WTC11 (cell line): ENCODE measurements around the gene NTRK1. TPM values are rescaled to one million over a fixed set of nuclear protein-coding genes. Genes with fewer than 3 reads are reported as not detected.

Experiments
- ATAC-seq: fragments of 200-7000 bp; cut with Tn5 transposase; 2 replicates; pipeline ENCODE4 v1.10.0; 2021; ENCODE audit warnings: mild to moderate bottlenecking, moderate library complexity
- CTCF ChIA-PET: fragments of 300-600 bp; sonication (Branson Sonifier 250); formaldehyde crosslinking; loops from one replicate; lab custom pipeline; 2021; ENCODE audit warnings: antibody characterized with exemption; lab: Charles Lee
- POLR2A ChIA-PET: fragments of 350-600 bp; sonication (Branson Sonifier 250); formaldehyde crosslinking; loops from one replicate; lab custom pipeline; 2021; ENCODE audit warnings: antibody characterized with exemption; lab: Charles Lee
- DNase-seq: peaks from one replicate; pipeline ENCODE4 v3.0.0; 2021; ENCODE audit warnings: low spot score
- H3K27ac Mint-ChIP-seq: 2 replicates; pipeline ENCODE4 v1.8.0; 2021; ENCODE audit warnings: mixed read lengths
- H3K27me3 Mint-ChIP-seq: 2 replicates; pipeline ENCODE4 v1.8.0; 2021; ENCODE audit warnings: low read depth, mild to moderate bottlenecking, moderate library complexity, mixed read lengths
- H3K36me3 Mint-ChIP-seq: 2 replicates; pipeline ENCODE4 v1.8.0; 2021; ENCODE audit warnings: mixed read lengths
- H3K4me1 Mint-ChIP-seq: 2 replicates; pipeline ENCODE4 v1.8.0; 2022; ENCODE audit warnings: mixed read lengths
- H3K4me3 Mint-ChIP-seq: 2 replicates; pipeline ENCODE4 v1.8.0; 2021; ENCODE audit warnings: mild to moderate bottlenecking, moderate library complexity, mixed read lengths
- H3K9me3 Mint-ChIP-seq: 2 replicates; pipeline ENCODE4 v1.8.0; 2021; ENCODE audit warnings: mixed read lengths
- ELF4 ChIP-seq: sonication (generic); formaldehyde crosslinking; IDR thresholded peaks from 2 replicates; pipeline ENCODE4 v1.8.1; 2022; ENCODE audit warnings: low read depth, mild to moderate bottlenecking, moderate library complexity, missing genetic modification reagents
- ESRRA ChIP-seq: sonication (generic); formaldehyde crosslinking; IDR thresholded peaks from 2 replicates; pipeline ENCODE4 v1.8.1; 2022; ENCODE audit warnings: mild to moderate bottlenecking, missing genetic modification reagents, borderline replicate concordance
- FOXK1 ChIP-seq: sonication (generic); formaldehyde crosslinking; IDR thresholded peaks from 2 replicates; pipeline ENCODE4 v1.8.0; 2022; ENCODE audit warnings: mild to moderate bottlenecking, moderate library complexity, missing genetic modification reagents
- MYBL2 ChIP-seq: sonication (generic); formaldehyde crosslinking; IDR thresholded peaks from 2 replicates; pipeline ENCODE4 v1.8.1; 2023; ENCODE audit warnings: mild to moderate bottlenecking, moderate library complexity, missing genetic modification reagents
- NFE2L1 ChIP-seq: sonication (generic); formaldehyde crosslinking; IDR thresholded peaks from 2 replicates; pipeline ENCODE4 v1.8.1; 2023; ENCODE audit warnings: missing genetic modification reagents
- NFYB ChIP-seq: sonication (generic); formaldehyde crosslinking; conservative IDR thresholded peaks from 2 replicates; pipeline ENCODE4 v1.8.0; 2022; ENCODE audit warnings: low read depth, missing genetic modification reagents
- RELA ChIP-seq: sonication (generic); formaldehyde crosslinking; IDR thresholded peaks from 2 replicates; pipeline ENCODE4 v1.8.1; 2022; ENCODE audit warnings: missing genetic modification reagents, mild to moderate bottlenecking, borderline replicate concordance
- RORB ChIP-seq: fragments of 250-450 bp; sonication (Bioruptor Pico); IDR thresholded peaks from 2 replicates; pipeline ENCODE4 v1.9.0; 2021; ENCODE audit warnings: mild to moderate bottlenecking
- SMAD3 ChIP-seq: sonication (generic); formaldehyde crosslinking; IDR thresholded peaks from 2 replicates; pipeline ENCODE4 v1.8.0; 2022; ENCODE audit warnings: missing genetic modification reagents, mild to moderate bottlenecking, borderline replicate concordance
- SP1 ChIP-seq: sonication (generic); formaldehyde crosslinking; conservative IDR thresholded peaks from 2 replicates; pipeline ENCODE4 v1.8.1; 2022; ENCODE audit warnings: missing genetic modification reagents
- TEAD1 ChIP-seq: sonication (generic); formaldehyde crosslinking; IDR thresholded peaks from 2 replicates; pipeline ENCODE4 v1.8.0; 2022; ENCODE audit warnings: mild to moderate bottlenecking, missing genetic modification reagents
- ZBTB21 ChIP-seq: sonication (generic); formaldehyde crosslinking; IDR thresholded peaks from 2 replicates; pipeline ENCODE4 v1.8.1; 2023; ENCODE audit warnings: mild to moderate bottlenecking, missing genetic modification reagents, borderline replicate concordance
- ZNF396 ChIP-seq: fragments of 250-450 bp; sonication (Bioruptor Pico); IDR thresholded peaks from 2 replicates; pipeline ENCODE4 v1.8.0; 2021; ENCODE audit warnings: mild to moderate bottlenecking, moderate library complexity, borderline replicate concordance
- total RNA-seq: library from RNA; stranded (reverse); gene quantifications from 3 replicates; pipeline ENCODE4 v1.2.3, GENCODE V29; 2021
- TF ChIP-seq, protein P1 (sequence below): sonication (generic); formaldehyde crosslinking; IDR thresholded peaks from 2 replicates; pipeline ENCODE4 v1.8.0; 2022; ENCODE audit warnings: missing genetic modification reagents
- TF ChIP-seq, protein P2 (sequence below): fragments of 250-450 bp; sonication (Bioruptor Pico); conservative IDR thresholded peaks from 2 replicates; pipeline ENCODE4 v1.9.0; 2021; ENCODE audit warnings: mild to moderate bottlenecking
- TF ChIP-seq, protein P3 (sequence below): sonication (generic); formaldehyde crosslinking; IDR thresholded peaks from 2 replicates; pipeline ENCODE4 v1.8.1; 2023; ENCODE audit warnings: mild to moderate bottlenecking, missing genetic modification reagents, moderate library complexity
- TF ChIP-seq, protein P4 (sequence below): sonication (generic); formaldehyde crosslinking; IDR thresholded peaks from 2 replicates; pipeline ENCODE4 v1.8.0; 2022; ENCODE audit warnings: mild to moderate bottlenecking, missing genetic modification reagents
- TF ChIP-seq, protein P5 (sequence below): sonication (generic); formaldehyde crosslinking; IDR thresholded peaks from 2 replicates; pipeline ENCODE4 v1.8.0; 2023; ENCODE audit warnings: missing genetic modification reagents
- TF ChIP-seq, protein P6 (sequence below): fragments of 250-450 bp; sonication (Bioruptor Pico); IDR thresholded peaks from 2 replicates; pipeline ENCODE4 v1.8.0; 2021; ENCODE audit warnings: mild to moderate bottlenecking

Gene NTRK1
- total RNA-seq, 1 experiment from 2014 or later = 0.42 TPM

DNA sequence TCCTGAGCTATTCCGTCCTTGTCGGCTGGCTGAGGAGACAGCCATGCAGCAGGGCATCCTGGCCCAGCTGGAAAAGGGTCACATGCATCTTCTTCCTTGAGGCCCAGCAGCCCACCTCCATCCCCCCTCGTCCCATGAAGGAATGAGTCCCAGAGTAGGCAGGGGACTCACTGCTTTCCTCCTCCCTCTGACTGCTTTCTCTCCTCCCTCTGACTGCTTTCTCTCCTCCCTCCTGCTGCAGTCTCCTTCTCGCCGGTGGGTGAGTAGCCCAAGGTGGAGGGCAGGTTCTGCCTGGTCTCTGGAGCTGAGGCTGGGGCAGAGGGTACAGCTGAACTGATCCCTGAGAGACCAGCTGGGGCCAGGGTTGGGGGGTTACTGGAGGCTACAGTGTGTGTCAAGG, 13.5 kb downstream of the NTRK1 start (continued):
- TF ChIP-seq, protein P1, sequence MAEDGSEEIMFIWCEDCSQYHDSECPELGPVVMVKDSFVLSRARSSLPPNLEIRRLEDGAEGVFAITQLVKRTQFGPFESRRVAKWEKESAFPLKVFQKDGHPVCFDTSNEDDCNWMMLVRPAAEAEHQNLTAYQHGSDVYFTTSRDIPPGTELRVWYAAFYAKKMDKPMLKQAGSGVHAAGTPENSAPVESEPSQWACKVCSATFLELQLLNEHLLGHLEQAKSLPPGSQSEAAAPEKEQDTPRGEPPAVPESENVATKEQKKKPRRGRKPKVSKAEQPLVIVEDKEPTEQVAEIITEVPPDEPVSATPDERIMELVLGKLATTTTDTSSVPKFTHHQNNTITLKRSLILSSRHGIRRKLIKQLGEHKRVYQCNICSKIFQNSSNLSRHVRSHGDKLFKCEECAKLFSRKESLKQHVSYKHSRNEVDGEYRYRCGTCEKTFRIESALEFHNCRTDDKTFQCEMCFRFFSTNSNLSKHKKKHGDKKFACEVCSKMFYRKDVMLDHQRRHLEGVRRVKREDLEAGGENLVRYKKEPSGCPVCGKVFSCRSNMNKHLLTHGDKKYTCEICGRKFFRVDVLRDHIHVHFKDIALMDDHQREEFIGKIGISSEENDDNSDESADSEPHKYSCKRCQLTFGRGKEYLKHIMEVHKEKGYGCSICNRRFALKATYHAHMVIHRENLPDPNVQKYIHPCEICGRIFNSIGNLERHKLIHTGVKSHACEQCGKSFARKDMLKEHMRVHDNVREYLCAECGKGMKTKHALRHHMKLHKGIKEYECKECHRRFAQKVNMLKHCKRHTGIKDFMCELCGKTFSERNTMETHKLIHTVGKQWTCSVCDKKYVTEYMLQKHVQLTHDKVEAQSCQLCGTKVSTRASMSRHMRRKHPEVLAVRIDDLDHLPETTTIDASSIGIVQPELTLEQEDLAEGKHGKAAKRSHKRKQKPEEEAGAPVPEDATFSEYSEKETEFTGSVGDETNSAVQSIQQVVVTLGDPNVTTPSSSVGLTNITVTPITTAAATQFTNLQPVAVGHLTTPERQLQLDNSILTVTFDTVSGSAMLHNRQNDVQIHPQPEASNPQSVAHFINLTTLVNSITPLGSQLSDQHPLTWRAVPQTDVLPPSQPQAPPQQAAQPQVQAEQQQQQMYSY (CRISPR knock-in tag) = no peak
- no peak for TF ChIP-seq FOXK1

DNA sequence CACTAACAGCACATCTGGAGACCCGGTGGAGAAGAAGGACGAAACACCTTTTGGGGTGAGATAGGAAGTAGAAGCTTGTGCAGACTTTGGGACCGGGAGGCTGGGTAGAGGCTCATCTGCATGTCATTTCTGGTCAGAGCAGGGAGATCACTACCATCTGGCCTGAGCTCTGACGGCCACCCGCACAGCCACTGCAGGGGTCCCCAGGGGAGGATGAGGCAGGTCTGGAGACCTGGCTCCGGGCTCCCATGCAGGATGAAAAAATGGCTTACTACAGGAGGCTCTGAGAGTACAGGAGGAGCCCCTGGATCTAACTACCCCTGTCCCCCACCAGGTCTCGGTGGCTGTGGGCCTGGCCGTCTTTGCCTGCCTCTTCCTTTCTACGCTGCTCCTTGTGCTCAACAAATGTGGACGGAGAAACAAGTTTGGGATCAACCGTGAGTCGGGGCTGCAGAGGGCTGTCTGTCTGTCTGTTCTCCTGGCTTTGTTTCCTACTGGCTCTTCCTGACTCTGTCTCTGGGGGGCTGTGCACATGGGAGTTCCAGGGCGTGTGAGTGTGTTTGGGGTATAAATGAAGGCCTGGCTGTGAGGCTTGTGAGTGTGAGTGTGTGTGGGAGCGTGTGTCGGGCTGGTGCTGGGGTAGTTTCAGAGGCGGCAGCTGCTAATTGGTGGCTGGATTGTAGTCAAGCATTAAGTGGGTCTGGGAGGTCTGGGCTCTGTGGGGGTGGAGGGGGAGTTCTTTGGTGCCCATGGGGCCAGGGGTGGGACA, 14.1 kb downstream of the NTRK1 start:
- Mint-ChIP-seq H3K9me3 (no peaks in the 10 kb centered on the region), H3K4me3 (no peak overlapping the region), H3K4me1 (peaks cover 4% of the 10 kb centered on the region), H3K27ac (no peak overlapping the region), H3K36me3 (no peaks in the 10 kb centered on the region), H3K27me3 (peaks cover 41% of the 10 kb centered on the region)
- ATAC-seq (no peak), DNase-seq (no peak)
- TF ChIP-seq ELF4 (CRISPR knock-in tag) (no peak), SP1 (CRISPR knock-in tag) (no peak)
- TF ChIP-seq, protein P1 (CRISPR knock-in tag) = no peak
- TF ChIP-seq, protein P2, sequence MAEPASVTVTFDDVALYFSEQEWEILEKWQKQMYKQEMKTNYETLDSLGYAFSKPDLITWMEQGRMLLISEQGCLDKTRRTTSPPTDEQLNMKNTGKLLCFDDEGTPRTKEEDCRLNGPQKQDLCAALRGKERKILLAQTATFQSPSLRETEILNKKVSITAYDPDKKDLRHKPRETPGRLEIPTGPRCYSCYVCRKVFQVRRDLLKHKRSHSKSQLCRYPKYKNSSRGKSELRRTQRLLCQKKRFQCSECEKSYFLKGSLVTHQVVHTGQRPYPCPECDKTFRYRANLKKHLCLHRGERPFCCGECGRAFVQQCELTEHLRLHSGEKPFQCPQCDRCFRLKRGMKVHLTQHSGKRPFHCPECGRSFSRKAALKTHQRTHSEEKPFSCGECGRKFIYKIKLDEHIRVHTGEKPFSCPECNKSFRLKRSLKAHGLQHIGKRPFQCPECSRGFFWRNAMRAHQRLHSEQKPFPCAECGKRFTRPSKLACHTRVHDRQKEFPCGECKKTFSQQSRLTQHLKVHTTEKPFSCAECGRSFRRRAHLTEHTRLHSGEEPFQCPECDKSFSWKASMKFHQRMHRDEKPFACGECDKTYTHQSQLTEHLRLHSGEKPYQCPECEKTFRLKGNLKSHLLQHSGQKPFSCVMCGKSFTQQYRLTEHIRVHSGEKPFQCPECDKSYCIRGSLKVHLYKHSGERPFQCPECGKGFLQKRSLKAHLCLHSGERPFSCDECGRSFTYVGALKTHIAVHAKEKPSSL = no peak
- CTCF ChIA-PET = interaction anchor here (1.1 to 5.1 kb wide), 7 partner anchors 11 to 186 kb away, joined by 3 to 59 read pairs (median 16); partner anchors contain the start of gene NTRK1
- POLR2A ChIA-PET = no interaction called here

DNA sequence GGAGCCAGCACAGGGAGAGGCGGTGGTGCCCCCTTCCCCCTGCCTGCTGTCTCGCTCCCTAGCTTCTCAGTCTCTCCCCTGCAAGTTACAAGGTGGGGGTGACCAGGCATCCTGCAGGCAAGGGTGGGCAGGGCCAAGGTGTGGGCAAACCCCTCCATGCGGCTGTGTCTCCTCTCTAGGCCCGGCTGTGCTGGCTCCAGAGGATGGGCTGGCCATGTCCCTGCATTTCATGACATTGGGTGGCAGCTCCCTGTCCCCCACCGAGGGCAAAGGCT, 14.6 kb downstream of the NTRK1 start:
- Mint-ChIP-seq H3K4me1 (peaks cover 4% of the 10 kb centered on the region), H3K9me3 (no peaks in the 10 kb centered on the region), H3K36me3 (no peaks in the 10 kb centered on the region), H3K27ac (no peak overlapping the region), H3K4me3 (no peak overlapping the region), H3K27me3 (peaks cover 38% of the 10 kb centered on the region)
- ATAC-seq = no peak
- ChIA-PET CTCF (interaction anchor here (1.1 to 5.1 kb wide), 8 partner anchors 11 to 186 kb away, joined by 3 to 59 read pairs (median 14); partner anchors contain the start of genes CRABP2 and NTRK1), POLR2A (no interaction called here)
- no peak for DNase-seq
- TF ChIP-seq ESRRA (CRISPR knock-in tag) (no peak), NFYB (CRISPR knock-in tag) (no peak), ELF4 (CRISPR knock-in tag) (no peak), SMAD3 (CRISPR knock-in tag) (no peak), RORB (CRISPR knock-in tag) (no peak), TEAD1 (no peak), RELA (CRISPR knock-in tag) (no peak), MYBL2 (CRISPR knock-in tag) (no peak), ZNF396 (CRISPR knock-in tag) (no peak), NFE2L1 (CRISPR knock-in tag) (no peak), ZBTB21 (CRISPR knock-in tag) (no peak)
- TF ChIP-seq, protein P3, sequence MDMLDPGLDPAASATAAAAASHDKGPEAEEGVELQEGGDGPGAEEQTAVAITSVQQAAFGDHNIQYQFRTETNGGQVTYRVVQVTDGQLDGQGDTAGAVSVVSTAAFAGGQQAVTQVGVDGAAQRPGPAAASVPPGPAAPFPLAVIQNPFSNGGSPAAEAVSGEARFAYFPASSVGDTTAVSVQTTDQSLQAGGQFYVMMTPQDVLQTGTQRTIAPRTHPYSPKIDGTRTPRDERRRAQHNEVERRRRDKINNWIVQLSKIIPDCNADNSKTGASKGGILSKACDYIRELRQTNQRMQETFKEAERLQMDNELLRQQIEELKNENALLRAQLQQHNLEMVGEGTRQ (CRISPR knock-in tag) = no peak
- TF ChIP-seq, protein P4, sequence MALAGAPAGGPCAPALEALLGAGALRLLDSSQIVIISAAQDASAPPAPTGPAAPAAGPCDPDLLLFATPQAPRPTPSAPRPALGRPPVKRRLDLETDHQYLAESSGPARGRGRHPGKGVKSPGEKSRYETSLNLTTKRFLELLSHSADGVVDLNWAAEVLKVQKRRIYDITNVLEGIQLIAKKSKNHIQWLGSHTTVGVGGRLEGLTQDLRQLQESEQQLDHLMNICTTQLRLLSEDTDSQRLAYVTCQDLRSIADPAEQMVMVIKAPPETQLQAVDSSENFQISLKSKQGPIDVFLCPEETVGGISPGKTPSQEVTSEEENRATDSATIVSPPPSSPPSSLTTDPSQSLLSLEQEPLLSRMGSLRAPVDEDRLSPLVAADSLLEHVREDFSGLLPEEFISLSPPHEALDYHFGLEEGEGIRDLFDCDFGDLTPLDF (CRISPR knock-in tag) = no peak
- TF ChIP-seq, protein P5, sequence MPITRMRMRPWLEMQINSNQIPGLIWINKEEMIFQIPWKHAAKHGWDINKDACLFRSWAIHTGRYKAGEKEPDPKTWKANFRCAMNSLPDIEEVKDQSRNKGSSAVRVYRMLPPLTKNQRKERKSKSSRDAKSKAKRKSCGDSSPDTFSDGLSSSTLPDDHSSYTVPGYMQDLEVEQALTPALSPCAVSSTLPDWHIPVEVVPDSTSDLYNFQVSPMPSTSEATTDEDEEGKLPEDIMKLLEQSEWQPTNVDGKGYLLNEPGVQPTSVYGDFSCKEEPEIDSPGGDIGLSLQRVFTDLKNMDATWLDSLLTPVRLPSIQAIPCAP (CRISPR knock-in tag) = no peak
- TF ChIP-seq, protein P6, sequence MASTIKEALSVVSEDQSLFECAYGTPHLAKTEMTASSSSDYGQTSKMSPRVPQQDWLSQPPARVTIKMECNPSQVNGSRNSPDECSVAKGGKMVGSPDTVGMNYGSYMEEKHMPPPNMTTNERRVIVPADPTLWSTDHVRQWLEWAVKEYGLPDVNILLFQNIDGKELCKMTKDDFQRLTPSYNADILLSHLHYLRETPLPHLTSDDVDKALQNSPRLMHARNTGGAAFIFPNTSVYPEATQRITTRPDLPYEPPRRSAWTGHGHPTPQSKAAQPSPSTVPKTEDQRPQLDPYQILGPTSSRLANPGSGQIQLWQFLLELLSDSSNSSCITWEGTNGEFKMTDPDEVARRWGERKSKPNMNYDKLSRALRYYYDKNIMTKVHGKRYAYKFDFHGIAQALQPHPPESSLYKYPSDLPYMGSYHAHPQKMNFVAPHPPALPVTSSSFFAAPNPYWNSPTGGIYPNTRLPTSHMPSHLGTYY (CRISPR knock-in tag) = no peak
